ENCODE data around the gene CEP19. TPM values are rescaled to one million over a fixed set of nuclear protein-coding genes. Genes with fewer than 3 reads are reported as not detected.

Gene CEP19
- total RNA-seq, 1 donor from 2014 or later, result 2.6 TPM

- no peak overlapping the region for H3K27ac ChIP-seq
- TF ChIP-seq CTCF (IDR thresholded peaks at IDR 0.05), result no peak
- no peaks in the 10 kb centered on the region for H3K9me3 ChIP-seq
- intact Hi-C loops (cut with DNase I), result no loop called here
- no peak overlapping the region for H3K4me3 ChIP-seq
- no peaks in the 10 kb centered on the region for H3K36me3 ChIP-seq
- H3K27me3 ChIP-seq, result no peaks in the 10 kb centered on the region
- H3K4me1 ChIP-seq, result no peaks in the 10 kb centered on the region
- DNase-seq (ENCODE audit: low spot score in 2 of 2), result no peak
Measured at GRCh38 chr3:196694941-196695848, 16.9 kb downstream of the CEP19 start.

GRCh38 chr3:196694202-196694638 is 17.8 kb downstream of the CEP19 start:
- H3K4me1 ChIP-seq, result no peaks in the 10 kb centered on the region
- H3K36me3 ChIP-seq, result no peaks in the 10 kb centered on the region
- no peaks in the 10 kb centered on the region for H3K27me3 ChIP-seq
- intact Hi-C loops (cut with DNase I), result no loop called here
- no peak overlapping the region for H3K27ac ChIP-seq
- TF ChIP-seq CTCF (IDR thresholded peaks at IDR 0.05), result no peak
- no peaks in the 10 kb centered on the region for H3K9me3 ChIP-seq
- no peak for DNase-seq (ENCODE audit: low spot score in 2 of 2)
- H3K4me3 ChIP-seq, result no peak overlapping the region

DNA sequence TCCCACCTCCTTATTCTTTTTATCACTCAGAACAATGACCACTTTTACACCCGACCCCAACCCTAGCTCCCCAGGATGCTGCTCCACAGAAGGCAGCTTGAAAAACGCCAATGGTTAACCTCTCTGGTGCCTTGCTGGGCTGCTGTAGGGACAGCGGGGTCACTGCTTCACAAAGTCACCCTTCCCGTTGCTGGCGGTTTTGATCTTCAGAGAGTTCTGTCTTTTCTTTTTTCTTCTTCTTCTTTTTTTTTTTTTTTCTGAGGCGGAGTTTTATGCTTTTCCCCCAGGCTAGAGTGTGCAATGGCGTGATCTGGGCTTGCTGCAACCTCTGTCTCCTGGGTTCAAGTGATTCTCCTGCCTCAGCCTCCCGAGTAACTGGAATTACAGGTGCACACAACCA is 20.7 kb downstream of the CEP19 start:
- H3K4me1 ChIP-seq, result no peaks in the 10 kb centered on the region
- no peak for TF ChIP-seq CTCF (IDR thresholded peaks at IDR 0.05)
- no peak for DNase-seq (ENCODE audit: low spot score in 2 of 2)
- H3K36me3 ChIP-seq, result no peaks in the 10 kb centered on the region
- no peaks in the 10 kb centered on the region for H3K9me3 ChIP-seq
- no peak overlapping the region for H3K4me3 ChIP-seq
- no peaks in the 10 kb centered on the region for H3K27me3 ChIP-seq
- no peak overlapping the region for H3K27ac ChIP-seq
- intact Hi-C loops (cut with DNase I), result no loop called here

DNA sequence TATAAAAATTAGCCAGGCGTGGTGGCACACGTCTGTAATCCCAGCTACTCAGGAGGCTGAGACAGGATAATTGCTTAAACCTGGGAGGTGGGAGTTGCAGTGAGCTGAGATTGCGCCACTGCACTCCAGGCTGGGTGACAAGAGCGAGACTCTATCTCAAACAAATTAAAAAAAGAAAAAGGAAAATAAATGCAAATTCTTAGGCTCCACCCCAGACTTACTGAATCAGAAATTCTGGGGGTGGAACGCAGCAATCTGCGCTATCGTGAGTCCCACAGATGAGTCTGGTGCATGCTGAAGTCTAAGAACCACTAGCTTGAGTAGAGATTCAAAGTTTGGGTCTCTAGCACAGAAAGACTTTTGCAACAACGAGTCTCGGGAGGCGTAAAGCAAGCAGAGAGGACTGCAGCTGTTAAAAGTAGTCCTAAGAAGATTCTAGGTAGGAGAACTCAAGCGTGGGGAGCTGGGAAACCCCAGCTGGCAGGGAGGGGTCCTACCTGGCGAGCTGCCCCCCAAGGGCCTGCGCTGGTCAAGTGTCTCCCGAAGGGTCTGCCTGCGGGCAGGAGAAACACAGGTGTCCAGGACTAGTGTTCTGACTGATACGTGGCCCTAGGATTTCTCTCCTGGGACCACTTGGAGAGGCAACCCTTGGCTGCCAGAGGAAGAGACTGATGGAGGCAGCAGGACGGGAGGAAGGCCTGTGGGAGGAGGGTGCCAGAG is 21.9 kb downstream of the CEP19 start:
- intact Hi-C loops (cut with DNase I), result loop anchor here (5.0 kb wide), 1 partner anchor 153 kb away; no protein-coding TSS in a partner anchor
- no peak for TF ChIP-seq CTCF (IDR thresholded peaks at IDR 0.05)
- no peaks in the 10 kb centered on the region for H3K4me1 ChIP-seq

GRCh38 chr3:196688349-196688748 is 23.7 kb downstream of the CEP19 start:
- Histone ChIP-seq H3K4me3 (no peak overlapping the region), H3K9me3 (no peaks in the 10 kb centered on the region), H3K27me3 (no peaks in the 10 kb centered on the region), H3K4me1 (no peaks in the 10 kb centered on the region), H3K27ac (no peak overlapping the region), H3K36me3 (no peaks in the 10 kb centered on the region)
- peak; percentile 28 to 77 for DNase-seq (ENCODE audit: low spot score in 2 of 2)
- intact Hi-C loops (cut with DNase I), result loop anchor here (5.0 kb wide), 1 partner anchor 151 kb away; no protein-coding TSS in a partner anchor
- no peak for TF ChIP-seq CTCF (IDR thresholded peaks at IDR 0.05)

More for the DNA sequence above, 21.9 kb downstream of the CEP19 start:
- no peaks in the 10 kb centered on the region for H3K9me3 ChIP-seq
- H3K4me3 ChIP-seq, result no peak overlapping the region
- no peak overlapping the region for H3K27ac ChIP-seq
- H3K27me3 ChIP-seq, result no peaks in the 10 kb centered on the region
- no peaks in the 10 kb centered on the region for H3K36me3 ChIP-seq
- DNase-seq (ENCODE audit: low spot score in 2 of 2), result no peak

Data from ascending aorta (tissue), 2 donors.